Measurements from ENCODE around the gene MRPL38. TPM values are rescaled to one million over a fixed set of nuclear protein-coding genes. Genes with fewer than 3 reads are reported as not detected.

Gene MRPL38
- total RNA-seq, 1 experiment from 2014 or later: 112 TPM

DNA sequence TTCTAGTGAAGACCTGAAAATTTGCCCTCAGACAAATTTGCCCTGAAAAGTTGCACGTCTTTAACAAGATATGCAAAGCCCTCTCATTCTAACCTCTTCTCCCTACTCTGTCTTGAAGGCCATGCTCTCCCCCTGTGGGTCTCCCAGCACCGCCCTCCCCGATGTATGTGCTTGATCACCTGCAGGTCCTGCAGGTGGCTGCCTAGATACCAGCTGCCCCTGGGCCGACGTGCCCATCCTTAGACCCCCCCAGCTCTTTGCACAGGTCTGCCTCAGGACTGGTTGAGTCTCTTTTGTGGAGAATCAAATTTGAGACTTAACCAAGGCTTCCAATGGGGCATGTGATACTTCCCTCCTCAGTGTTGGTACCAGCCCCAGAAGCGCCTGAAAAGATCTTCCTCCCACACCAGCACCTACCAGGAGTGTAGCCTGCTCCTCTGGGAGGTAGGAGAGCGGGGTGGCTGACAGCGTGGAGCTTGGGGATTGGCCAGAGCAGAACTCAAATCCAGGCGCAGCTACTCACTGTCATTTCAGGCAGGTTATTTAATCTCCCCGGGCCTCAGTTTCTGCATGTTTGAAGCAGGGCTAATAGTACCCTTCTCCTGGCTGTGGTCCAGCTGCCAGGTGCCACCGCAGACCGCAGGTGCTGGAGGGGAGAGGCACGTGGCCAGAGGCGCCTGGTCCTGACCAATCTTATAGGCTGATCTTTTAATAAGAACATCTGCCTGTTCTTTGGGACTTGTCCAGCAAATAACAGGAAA lies 4.5 kb upstream of the MRPL38 start:
- no peaks in the 10 kb centered on the region for H3K9me3 Mint-ChIP-seq (ENCODE audit: low read depth, unreplicated experiment)
- TF ChIP-seq, protein P1, sequence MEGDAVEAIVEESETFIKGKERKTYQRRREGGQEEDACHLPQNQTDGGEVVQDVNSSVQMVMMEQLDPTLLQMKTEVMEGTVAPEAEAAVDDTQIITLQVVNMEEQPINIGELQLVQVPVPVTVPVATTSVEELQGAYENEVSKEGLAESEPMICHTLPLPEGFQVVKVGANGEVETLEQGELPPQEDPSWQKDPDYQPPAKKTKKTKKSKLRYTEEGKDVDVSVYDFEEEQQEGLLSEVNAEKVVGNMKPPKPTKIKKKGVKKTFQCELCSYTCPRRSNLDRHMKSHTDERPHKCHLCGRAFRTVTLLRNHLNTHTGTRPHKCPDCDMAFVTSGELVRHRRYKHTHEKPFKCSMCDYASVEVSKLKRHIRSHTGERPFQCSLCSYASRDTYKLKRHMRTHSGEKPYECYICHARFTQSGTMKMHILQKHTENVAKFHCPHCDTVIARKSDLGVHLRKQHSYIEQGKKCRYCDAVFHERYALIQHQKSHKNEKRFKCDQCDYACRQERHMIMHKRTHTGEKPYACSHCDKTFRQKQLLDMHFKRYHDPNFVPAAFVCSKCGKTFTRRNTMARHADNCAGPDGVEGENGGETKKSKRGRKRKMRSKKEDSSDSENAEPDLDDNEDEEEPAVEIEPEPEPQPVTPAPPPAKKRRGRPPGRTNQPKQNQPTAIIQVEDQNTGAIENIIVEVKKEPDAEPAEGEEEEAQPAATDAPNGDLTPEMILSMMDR (IDR thresholded peaks at IDR 0.05; ENCODE audit: unreplicated experiment): no peak
- DNase-seq: no peak
- H3K27ac Mint-ChIP-seq (ENCODE audit: unreplicated experiment): no peak overlapping the region
- no peaks in the 10 kb centered on the region for H3K4me1 Mint-ChIP-seq (ENCODE audit: low read depth, unreplicated experiment)
- CTCF ChIA-PET: interaction anchor here (0.6 to 0.7 kb wide), 3 partner anchors 88 to 965 kb away, joined by 3 to 5 read pairs (median 3); no protein-coding TSS in a partner anchor
- intact Hi-C loops (cut with micrococcal nuclease; ENCODE audit: unreplicated experiment): no loop called here
- no TSS peak for BruUV-seq (replicated peaks)
- H3K4me3 Mint-ChIP-seq (ENCODE audit: low read depth, unreplicated experiment): no peak overlapping the region
- no peaks in the 10 kb centered on the region for H3K27me3 Mint-ChIP-seq (ENCODE audit: unreplicated experiment)
- H3K36me3 Mint-ChIP-seq (ENCODE audit: insufficient read depth, unreplicated experiment): peaks cover 20% of the 10 kb centered on the region

DNA sequence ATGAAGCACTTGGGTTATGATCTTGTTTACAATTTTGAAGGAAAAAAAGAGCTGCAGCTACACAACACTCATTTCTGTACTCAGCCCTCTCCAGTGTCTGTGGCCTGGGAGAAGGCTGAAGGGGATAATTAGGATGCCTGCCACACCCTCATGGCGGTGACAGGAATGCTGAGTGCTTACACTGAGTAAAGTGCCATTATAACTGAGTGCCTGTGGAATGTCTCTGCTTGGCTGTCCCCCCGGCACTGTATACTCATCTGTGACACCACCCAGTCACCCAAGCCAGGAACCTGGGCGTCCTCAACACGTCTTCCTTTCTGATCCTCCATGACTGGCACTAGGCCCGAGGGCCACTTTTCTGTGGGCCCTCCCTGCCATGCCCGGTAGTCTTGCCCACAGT lies 3.5 kb upstream of the MRPL38 start:
- no peak overlapping the region for H3K27ac Mint-ChIP-seq (ENCODE audit: unreplicated experiment)
- BruUV-seq (replicated peaks): no TSS peak
- CTCF ChIA-PET: interaction anchor here (0.7 to 0.8 kb wide), 2 partner anchors 104 to 964 kb away, joined by 3 to 4 read pairs; no protein-coding TSS in a partner anchor
- intact Hi-C loops (cut with micrococcal nuclease; ENCODE audit: unreplicated experiment): no loop called here
- H3K9me3 Mint-ChIP-seq (ENCODE audit: low read depth, unreplicated experiment): no peaks in the 10 kb centered on the region
- peaks cover 23% of the 10 kb centered on the region for H3K36me3 Mint-ChIP-seq (ENCODE audit: insufficient read depth, unreplicated experiment)
- no peak for DNase-seq
- TF ChIP-seq, protein P1 (IDR thresholded peaks at IDR 0.05; ENCODE audit: unreplicated experiment): no peak
- no peaks in the 10 kb centered on the region for H3K27me3 Mint-ChIP-seq (ENCODE audit: unreplicated experiment)
- no peaks in the 10 kb centered on the region for H3K4me1 Mint-ChIP-seq (ENCODE audit: low read depth, unreplicated experiment)
- no peak overlapping the region for H3K4me3 Mint-ChIP-seq (ENCODE audit: low read depth, unreplicated experiment)

DNA sequence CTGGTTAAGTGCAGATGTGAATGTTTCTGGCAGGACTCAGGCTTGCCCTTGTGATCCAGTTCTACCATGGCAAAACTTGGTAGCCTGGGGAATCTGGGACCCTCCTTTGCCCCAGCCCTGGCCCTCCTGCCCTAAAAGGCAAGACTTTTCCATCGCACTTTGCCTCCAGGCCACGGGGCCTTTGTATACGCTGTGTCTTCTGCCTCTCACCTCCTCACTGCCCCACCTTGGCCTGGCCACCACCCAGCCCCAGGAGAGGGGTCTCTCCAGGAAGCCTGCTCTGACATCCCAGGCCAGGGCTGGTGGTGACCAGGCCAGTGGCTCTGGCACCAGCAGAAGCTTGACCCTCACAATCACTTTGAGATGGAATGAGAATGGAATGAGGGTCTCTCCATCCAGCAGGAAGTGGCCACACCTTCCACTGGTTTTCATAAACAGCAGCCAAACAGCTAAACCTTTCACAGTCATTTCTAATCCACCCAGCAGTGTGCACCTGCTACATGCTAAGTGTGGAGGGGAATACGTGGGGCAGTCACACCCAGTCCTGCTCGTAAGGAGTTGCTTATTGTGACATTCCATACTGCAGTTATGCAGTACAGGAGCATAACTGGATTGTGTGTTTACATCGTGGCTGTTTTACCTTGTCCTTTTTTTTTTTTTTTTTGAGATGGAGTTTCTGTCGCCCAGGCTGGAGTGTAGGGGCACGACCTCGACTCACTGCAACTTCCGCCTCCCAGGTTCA lies 1.6 kb upstream of the MRPL38 start:
- DNase-seq: no peak
- peaks cover 18% of the 10 kb centered on the region for H3K36me3 Mint-ChIP-seq (ENCODE audit: insufficient read depth, unreplicated experiment)
- intact Hi-C loops (cut with micrococcal nuclease; ENCODE audit: unreplicated experiment): no loop called here
- H3K4me1 Mint-ChIP-seq (ENCODE audit: low read depth, unreplicated experiment): no peaks in the 10 kb centered on the region
- no peak overlapping the region for H3K27ac Mint-ChIP-seq (ENCODE audit: unreplicated experiment)
- BruUV-seq (replicated peaks): no TSS peak
- peak overlapping the region; percentile 24 for H3K4me3 Mint-ChIP-seq (ENCODE audit: low read depth, unreplicated experiment)
- TF ChIP-seq, protein P1 (IDR thresholded peaks at IDR 0.05; ENCODE audit: unreplicated experiment): no peak
- CTCF ChIA-PET: interaction anchor here (0.6 to 2.9 kb wide), 3 partner anchors 99 to 159 kb away, joined by 3 to 22 read pairs (median 6); no protein-coding TSS in a partner anchor
- no peaks in the 10 kb centered on the region for H3K9me3 Mint-ChIP-seq (ENCODE audit: low read depth, unreplicated experiment)
- H3K27me3 Mint-ChIP-seq (ENCODE audit: unreplicated experiment): no peaks in the 10 kb centered on the region

DNA sequence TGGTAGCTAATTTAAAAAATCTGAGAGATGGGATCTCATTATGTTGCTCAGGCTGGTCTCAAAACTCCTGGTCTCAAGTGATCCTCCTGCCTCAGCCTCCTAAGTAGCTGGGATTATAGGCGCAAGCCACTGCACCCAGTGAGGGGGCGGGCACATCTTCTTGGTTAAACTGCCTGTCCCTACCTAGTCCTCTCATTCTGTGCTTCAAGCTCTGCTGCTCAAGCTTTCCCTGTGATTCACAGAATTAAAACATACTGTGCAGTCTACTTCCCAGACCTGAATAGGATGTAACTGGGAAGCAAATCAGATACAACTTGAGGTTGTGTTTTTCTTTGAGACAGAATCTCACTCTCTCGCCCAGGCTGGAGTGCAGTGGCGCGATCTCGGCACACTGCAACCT lies 2.3 kb downstream of the MRPL38 start:
- TF ChIP-seq, protein P1 (IDR thresholded peaks at IDR 0.05; ENCODE audit: unreplicated experiment): no peak
- intact Hi-C loops (cut with micrococcal nuclease; ENCODE audit: unreplicated experiment): no loop called here
- no peak overlapping the region for H3K27ac Mint-ChIP-seq (ENCODE audit: unreplicated experiment)
- H3K4me1 Mint-ChIP-seq (ENCODE audit: low read depth, unreplicated experiment): no peaks in the 10 kb centered on the region
- no peak for DNase-seq
- no peaks in the 10 kb centered on the region for H3K9me3 Mint-ChIP-seq (ENCODE audit: low read depth, unreplicated experiment)
- CTCF ChIA-PET: no interaction called here
- BruUV-seq (replicated peaks): no TSS peak
- no peaks in the 10 kb centered on the region for H3K27me3 Mint-ChIP-seq (ENCODE audit: unreplicated experiment)
- no peak overlapping the region for H3K4me3 Mint-ChIP-seq (ENCODE audit: low read depth, unreplicated experiment)
- peaks cover 38% of the 10 kb centered on the region for H3K36me3 Mint-ChIP-seq (ENCODE audit: insufficient read depth, unreplicated experiment)

Data from Calu3 (cell line).